ENCODE results near the gene L3HYPDH. TPM values are rescaled to one million over a fixed set of nuclear protein-coding genes. Genes with fewer than 3 reads are reported as not detected.
A peak's percentile ranks its signal among the peaks of the same experiment; 100 is the strongest.

L3HYPDH gene
- total RNA-seq, 1 donor from 2014 or later = 14.0 TPM

DNA sequence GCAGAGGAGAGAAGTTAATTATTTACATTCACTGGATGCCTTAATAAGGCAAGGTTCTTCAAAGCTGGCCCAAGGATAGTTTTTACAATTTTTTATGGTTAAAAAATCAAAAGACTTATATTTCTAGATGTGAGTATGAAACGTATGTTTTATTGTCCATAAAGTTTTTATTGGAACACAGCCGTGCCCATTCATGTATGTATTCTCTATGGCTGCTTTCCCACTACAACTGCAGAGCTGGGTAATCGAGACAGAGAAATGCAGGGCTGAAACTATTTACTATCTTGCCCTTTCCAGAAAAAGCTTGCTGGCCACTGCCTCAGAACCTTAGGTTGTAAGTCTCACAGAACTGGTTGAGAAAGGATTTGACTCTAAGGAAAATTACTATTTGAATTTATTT lies 16.5 kb upstream of the L3HYPDH start:
- Mint-ChIP-seq H3K27ac (no peak overlapping the region), H3K36me3 (ENCODE audit: low read depth) (peaks cover 21% of the 10 kb centered on the region), H3K9me3 (no peaks in the 10 kb centered on the region), H3K4me1 (ENCODE audit: low read depth) (peaks cover 10% of the 10 kb centered on the region), H3K4me3 (no peak overlapping the region), H3K27me3 (ENCODE audit: insufficient read depth) (no peaks in the 10 kb centered on the region)
- no peak for DNase-seq (ENCODE audit: low spot score)
- intact Hi-C loops (cut with micrococcal nuclease) = no loop called here

DNA sequence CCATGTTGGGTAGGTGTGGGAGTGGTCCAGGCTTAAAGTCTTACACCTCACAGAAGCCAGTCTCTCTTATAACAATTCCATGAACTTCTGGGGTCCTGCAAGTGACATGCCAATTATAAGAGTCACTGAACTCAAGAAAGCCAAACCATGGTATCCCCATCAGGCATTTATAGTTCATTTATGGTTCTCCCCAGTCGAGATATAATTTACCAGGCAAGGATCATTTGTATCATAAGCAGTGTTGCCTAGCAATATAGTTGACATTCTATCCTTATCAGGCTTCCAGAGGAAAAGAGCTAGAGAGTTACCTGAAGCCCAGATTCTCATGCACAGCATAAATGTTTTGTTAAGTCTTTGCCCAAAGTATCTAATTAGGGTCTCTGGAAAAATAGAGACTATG lies 8.2 kb upstream of the L3HYPDH start:
- Mint-ChIP-seq H3K27me3 (ENCODE audit: insufficient read depth) (no peaks in the 10 kb centered on the region), H3K36me3 (ENCODE audit: low read depth) (peaks cover 49% of the 10 kb centered on the region), H3K4me1 (ENCODE audit: low read depth) (peaks cover 37% of the 10 kb centered on the region), H3K9me3 (no peaks in the 10 kb centered on the region), H3K4me3 (no peak overlapping the region), H3K27ac (no peak overlapping the region)
- no peak for DNase-seq (ENCODE audit: low spot score)
- intact Hi-C loops (cut with micrococcal nuclease) = no loop called here

DNA sequence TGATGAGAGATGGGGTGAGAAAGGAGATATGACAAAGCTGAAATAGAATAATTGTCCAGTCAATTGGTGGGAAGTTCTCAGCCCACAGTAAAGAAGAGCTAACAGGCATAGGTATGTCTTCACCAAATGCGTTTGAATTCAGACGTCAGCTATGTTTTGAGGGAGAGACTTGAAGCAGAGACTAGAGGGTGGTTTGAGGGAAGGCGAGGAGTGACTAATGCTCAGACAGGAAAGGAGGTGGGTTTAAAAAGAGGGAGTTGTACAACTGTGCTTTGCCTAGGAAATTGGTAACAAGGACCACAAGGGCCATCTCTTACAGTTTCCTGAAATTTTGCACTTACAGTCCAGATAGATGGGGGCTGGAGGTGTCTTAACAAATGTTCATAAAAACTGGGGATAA lies 6.5 kb upstream of the L3HYPDH start:
- no peak overlapping the region for H3K27ac Mint-ChIP-seq
- H3K9me3 Mint-ChIP-seq = no peaks in the 10 kb centered on the region
- H3K36me3 Mint-ChIP-seq (ENCODE audit: low read depth) = peaks cover 49% of the 10 kb centered on the region
- intact Hi-C loops (cut with micrococcal nuclease) = no loop called here
- H3K4me3 Mint-ChIP-seq = no peak overlapping the region
- DNase-seq (ENCODE audit: low spot score) = no peak
- H3K27me3 Mint-ChIP-seq (ENCODE audit: insufficient read depth) = no peaks in the 10 kb centered on the region
- H3K4me1 Mint-ChIP-seq (ENCODE audit: low read depth) = peaks cover 43% of the 10 kb centered on the region

DNA sequence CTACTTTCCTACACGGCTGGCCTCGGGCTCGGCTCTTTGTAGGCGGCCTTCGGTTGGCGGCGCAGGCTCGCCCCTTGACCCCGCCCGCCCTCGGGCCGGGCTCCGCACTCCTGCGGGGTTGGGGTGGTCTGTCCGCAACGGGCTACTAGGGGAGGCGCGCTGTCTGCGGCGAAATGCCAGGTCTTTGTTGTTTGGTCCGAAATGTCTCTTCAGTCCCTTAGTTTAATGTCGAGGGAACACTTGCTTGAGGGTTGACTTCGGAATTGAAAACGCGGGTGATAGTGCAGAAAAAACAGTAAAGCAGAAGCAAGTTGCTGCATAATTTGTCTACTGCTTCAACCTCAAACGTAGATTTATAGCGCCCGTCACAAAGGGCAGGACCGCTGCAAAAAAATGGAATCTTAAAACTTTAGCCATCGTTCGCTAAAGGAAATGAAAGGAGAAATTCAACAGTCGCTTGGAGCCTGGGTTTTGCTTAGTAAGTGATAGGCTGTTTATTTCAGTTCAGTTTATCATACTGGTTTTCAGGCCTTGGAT lies 499 bp upstream of the L3HYPDH start:
- H3K4me1 Mint-ChIP-seq (ENCODE audit: low read depth) = peaks cover 67% of the 10 kb centered on the region
- intact Hi-C loops (cut with micrococcal nuclease) = loop anchor here (1.0 to 5.0 kb wide), 11 partner anchors 19 to 1284 kb away; partner anchors contain the start of genes ACTR10, ARID4A, CCDC175 and DAAM1
- peaks cover 25% of the 10 kb centered on the region for H3K36me3 Mint-ChIP-seq (ENCODE audit: low read depth)

DNA sequence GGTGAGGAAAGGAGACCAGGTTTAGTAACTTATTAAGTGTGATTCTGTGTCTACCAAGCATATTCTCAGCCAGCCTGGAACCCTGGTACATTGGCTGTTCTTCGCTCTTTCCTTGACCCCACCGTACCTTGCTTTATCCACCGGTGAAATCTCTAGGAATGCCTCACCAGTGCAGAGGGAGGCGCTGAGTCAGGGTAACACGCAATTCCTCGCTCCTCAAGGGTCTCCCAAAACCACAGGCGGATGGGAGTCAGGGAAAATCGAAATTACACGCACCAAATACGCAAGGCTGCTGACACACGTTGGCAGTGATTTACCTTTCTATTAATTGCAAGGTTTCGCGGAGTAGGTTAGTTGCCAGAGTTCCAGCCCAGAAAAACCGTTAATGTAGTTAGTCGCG lies 845 bp downstream of the L3HYPDH start:
- Mint-ChIP-seq H3K4me3 (peak overlapping the region; percentile 94), H3K27me3 (ENCODE audit: insufficient read depth) (no peaks in the 10 kb centered on the region), H3K36me3 (ENCODE audit: low read depth) (peaks cover 15% of the 10 kb centered on the region), H3K27ac (peak overlapping the region; percentile 49), H3K4me1 (ENCODE audit: low read depth) (peaks cover 54% of the 10 kb centered on the region), H3K9me3 (no peaks in the 10 kb centered on the region)
- intact Hi-C loops (cut with micrococcal nuclease) = loop anchor here (5.0 kb wide), 2 partner anchors 206 to 846 kb away; partner anchors contain the start of gene DACT1
- DNase-seq (ENCODE audit: low spot score) = no peak

More for the DNA sequence above, 499 bp upstream of the L3HYPDH start:
- Mint-ChIP-seq H3K4me3 (peak overlapping the region; percentile 94), H3K9me3 (no peaks in the 10 kb centered on the region), H3K27ac (peak overlapping the region; percentile 90), H3K27me3 (ENCODE audit: insufficient read depth) (no peaks in the 10 kb centered on the region)
- no peak for DNase-seq (ENCODE audit: low spot score)

DNA sequence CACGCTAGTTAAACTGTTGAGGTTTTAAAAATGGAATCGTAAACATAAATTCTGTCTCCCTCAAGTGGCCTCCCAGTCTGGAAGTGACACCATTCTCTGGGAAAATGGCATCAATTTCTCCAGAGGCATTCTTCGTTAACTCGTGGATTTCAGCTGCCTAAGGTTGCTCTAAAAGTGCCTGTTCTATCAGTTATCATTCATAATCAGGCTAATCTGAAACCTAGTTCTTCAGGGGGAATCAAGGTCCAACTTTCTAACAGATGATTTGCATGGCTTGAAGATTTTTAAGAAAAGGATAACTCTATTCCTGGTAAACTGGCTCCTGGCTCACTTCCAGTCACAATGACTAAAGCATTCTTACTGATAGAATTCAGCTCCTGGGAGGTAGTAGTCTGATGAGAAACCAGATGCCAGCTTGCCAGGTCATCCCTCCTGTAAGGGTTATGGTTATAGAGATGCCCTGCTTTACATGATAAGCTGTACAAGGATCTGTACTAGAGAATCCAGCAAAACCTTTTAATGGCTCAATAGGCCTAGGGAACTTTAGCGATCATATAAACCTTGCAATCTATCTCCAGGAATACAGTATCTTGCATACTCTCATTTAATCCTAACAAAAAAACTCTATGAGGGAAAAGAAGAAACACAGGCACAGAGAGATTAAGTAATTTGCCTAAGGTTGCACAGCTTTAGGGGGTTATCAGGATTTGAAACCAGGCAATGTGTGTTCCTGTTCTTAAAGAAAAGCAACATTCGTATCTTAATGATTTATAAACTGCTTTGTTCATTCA lies 1.5 kb downstream of the L3HYPDH start:
- DNase-seq (ENCODE audit: low spot score) = no peak
- no peaks in the 10 kb centered on the region for H3K9me3 Mint-ChIP-seq
- intact Hi-C loops (cut with micrococcal nuclease) = loop anchor here (5.0 kb wide), 2 partner anchors 205 to 845 kb away; partner anchors contain the start of gene DACT1
- H3K4me3 Mint-ChIP-seq = peak overlapping the region; percentile 94
- H3K27me3 Mint-ChIP-seq (ENCODE audit: insufficient read depth) = no peaks in the 10 kb centered on the region
- H3K36me3 Mint-ChIP-seq (ENCODE audit: low read depth) = peaks cover 10% of the 10 kb centered on the region
- peak overlapping the region; percentile 49 for H3K27ac Mint-ChIP-seq
- peaks cover 51% of the 10 kb centered on the region for H3K4me1 Mint-ChIP-seq (ENCODE audit: low read depth)

DNA sequence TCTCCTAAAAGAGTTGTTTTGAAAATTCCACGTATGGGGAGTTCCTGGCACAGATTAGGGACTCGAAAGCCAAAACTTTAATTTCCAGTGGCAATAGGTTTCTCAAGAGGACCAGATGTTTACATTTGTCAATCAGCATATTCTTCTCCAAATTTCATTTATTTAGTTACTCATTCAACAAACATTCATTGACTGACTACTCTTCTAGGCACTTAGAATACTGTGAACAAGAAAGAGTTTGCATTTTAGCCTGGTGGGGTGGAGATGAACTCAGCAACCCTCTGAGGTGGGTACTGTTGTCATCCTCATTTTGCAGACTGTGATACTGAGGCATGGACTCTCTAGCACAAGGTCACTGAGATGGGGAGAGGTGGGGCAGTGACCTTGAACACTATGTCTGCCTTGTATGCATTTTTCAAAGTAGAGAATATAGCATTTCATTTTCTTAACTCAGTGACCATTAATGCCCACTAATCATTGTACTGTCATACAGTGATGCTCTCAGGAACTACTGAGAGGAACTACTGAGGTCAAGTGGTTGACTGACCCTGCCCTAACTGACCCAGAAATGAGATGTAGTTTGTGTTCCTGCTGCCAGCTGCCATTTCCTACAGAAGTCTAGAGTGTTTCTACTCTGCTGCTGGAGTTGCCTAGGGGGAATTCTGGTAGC lies 2.2 kb downstream of the L3HYPDH start:
- Mint-ChIP-seq H3K36me3 (ENCODE audit: low read depth) (peaks cover 9% of the 10 kb centered on the region), H3K4me1 (ENCODE audit: low read depth) (peaks cover 51% of the 10 kb centered on the region), H3K27me3 (ENCODE audit: insufficient read depth) (no peaks in the 10 kb centered on the region), H3K4me3 (peak overlapping the region; percentile 94), H3K9me3 (no peaks in the 10 kb centered on the region), H3K27ac (no peak overlapping the region)
- intact Hi-C loops (cut with micrococcal nuclease) = loop anchor here (5.0 kb wide), 2 partner anchors 205 to 845 kb away; partner anchors contain the start of gene DACT1
- DNase-seq (ENCODE audit: low spot score) = no peak

DNA sequence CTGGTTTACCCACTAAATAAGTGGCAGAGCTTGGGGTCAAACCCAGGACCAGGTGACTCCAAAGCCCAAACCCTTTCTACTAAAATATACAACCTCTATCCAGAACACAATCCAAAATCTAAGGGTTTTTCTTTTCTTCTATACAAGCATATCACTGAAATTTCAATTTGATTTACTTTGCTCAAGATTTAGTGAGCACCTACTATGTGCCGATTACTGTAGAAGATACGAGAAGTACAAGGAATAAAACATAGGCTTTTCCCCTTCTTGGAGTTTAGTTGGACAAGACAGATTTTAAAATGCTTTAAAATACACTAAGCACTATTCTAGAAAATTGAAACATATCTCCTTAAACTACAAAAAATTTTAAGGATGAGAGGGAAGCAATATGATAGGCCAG lies 2.8 kb downstream of the L3HYPDH start:
- no peaks in the 10 kb centered on the region for H3K9me3 Mint-ChIP-seq
- H3K4me3 Mint-ChIP-seq = no peak overlapping the region
- no peaks in the 10 kb centered on the region for H3K27me3 Mint-ChIP-seq (ENCODE audit: insufficient read depth)
- no peak overlapping the region for H3K27ac Mint-ChIP-seq
- H3K36me3 Mint-ChIP-seq (ENCODE audit: low read depth) = peaks cover 11% of the 10 kb centered on the region
- peaks cover 49% of the 10 kb centered on the region for H3K4me1 Mint-ChIP-seq (ENCODE audit: low read depth)
- intact Hi-C loops (cut with micrococcal nuclease) = loop anchor here (5.0 kb wide), 2 partner anchors 204 to 844 kb away; partner anchors contain the start of gene DACT1
- no peak for DNase-seq (ENCODE audit: low spot score)

DNA sequence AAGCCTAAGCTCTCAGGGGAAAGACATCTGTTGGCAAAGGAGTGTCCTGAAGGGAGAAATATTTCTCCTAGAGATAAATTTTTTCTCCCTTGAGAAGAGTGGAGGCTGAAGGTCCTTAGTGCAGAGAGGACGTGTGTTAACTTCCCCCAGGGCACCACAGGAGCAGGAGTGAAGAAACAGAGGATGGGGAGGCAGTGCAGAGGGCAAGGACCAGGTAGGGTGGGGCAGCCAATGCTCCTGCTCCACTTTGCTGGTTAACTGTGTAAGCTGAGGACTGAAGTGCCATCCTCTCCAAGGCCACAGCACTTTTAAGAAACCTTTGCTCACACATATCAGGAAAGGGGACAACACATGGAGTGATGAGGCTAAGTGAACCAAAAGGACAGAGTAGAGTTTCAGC lies 4.0 kb downstream of the L3HYPDH start:
- no peak overlapping the region for H3K4me3 Mint-ChIP-seq
- no peaks in the 10 kb centered on the region for H3K9me3 Mint-ChIP-seq
- DNase-seq (ENCODE audit: low spot score) = no peak
- intact Hi-C loops (cut with micrococcal nuclease) = loop anchor here (5.0 kb wide), 2 partner anchors 203 to 843 kb away; partner anchors contain the start of gene DACT1
- no peak overlapping the region for H3K27ac Mint-ChIP-seq
- H3K4me1 Mint-ChIP-seq (ENCODE audit: low read depth) = peaks cover 37% of the 10 kb centered on the region
- H3K27me3 Mint-ChIP-seq (ENCODE audit: insufficient read depth) = no peaks in the 10 kb centered on the region
- H3K36me3 Mint-ChIP-seq (ENCODE audit: low read depth) = peaks cover 13% of the 10 kb centered on the region

DNA sequence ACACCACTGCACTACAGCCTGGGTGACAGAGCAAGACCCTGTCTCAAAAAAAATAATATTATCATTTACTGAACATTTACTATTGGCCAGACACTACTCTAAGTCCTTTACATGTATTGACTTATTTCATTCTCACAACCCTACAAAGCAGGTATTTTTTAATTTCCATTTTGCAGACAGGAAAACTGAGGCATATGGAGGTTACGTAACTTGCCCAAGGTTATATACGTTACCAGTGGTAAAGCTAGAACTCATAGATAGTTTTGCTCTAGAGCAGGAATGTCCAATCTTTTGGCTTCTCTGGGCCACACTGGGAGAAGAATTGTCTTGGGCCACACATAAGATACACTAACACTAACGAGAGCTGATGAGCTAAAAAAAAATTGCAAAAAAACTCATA lies 5.7 kb downstream of the L3HYPDH start:
- peaks cover 35% of the 10 kb centered on the region for H3K4me1 Mint-ChIP-seq (ENCODE audit: low read depth)
- no peak for DNase-seq (ENCODE audit: low spot score)
- peaks cover 15% of the 10 kb centered on the region for H3K36me3 Mint-ChIP-seq (ENCODE audit: low read depth)
- H3K9me3 Mint-ChIP-seq = no peaks in the 10 kb centered on the region
- H3K4me3 Mint-ChIP-seq = no peak overlapping the region
- intact Hi-C loops (cut with micrococcal nuclease) = no loop called here
- H3K27ac Mint-ChIP-seq = no peak overlapping the region
- H3K27me3 Mint-ChIP-seq (ENCODE audit: insufficient read depth) = no peaks in the 10 kb centered on the region

DNA sequence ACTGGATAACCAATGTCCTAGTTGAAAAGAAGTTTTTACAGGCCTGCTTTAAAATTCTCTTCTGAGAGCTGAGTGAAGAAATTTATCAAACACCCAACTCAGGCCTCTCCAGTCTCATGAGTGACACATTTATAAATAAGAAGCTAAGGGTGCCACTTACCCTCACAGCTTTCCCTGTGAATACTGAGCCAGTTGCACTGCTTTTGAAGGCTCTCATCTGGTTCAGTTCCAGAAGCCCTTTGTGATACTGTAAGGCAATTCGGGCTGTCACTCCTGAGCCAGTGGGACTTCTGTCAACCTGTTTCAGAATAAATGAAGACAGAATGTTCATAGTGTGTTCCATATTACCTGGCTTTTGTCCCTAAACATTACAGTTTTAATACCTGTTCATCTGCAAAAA lies 8.5 kb downstream of the L3HYPDH start:
- Mint-ChIP-seq H3K36me3 (ENCODE audit: low read depth) (peaks cover 20% of the 10 kb centered on the region), H3K4me3 (no peak overlapping the region), H3K4me1 (ENCODE audit: low read depth) (peaks cover 9% of the 10 kb centered on the region), H3K27ac (no peak overlapping the region), H3K27me3 (ENCODE audit: insufficient read depth) (no peaks in the 10 kb centered on the region), H3K9me3 (no peaks in the 10 kb centered on the region)
- no peak for DNase-seq (ENCODE audit: low spot score)
- intact Hi-C loops (cut with micrococcal nuclease) = no loop called here

DNA sequence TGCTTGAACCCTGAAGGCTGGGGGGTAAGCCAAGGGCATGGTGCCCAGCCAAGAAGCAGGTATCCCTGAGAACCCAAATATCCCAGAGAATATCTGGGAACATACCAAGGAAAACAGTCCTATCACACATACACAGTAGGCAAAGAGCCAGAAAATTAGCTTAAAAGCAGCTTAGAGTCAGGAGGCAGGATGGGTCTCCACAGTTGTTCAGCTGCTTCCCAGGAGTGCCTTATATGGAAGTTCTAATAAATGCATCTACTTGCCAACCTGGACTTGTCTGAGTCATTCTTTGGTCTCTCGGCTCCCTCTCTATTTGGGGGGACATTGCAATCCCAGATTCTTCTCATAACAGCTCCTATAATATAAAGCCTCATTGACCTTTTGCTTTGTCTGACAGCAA lies 10.0 kb downstream of the L3HYPDH start:
- peaks cover 18% of the 10 kb centered on the region for H3K36me3 Mint-ChIP-seq (ENCODE audit: low read depth)
- no peak overlapping the region for H3K4me3 Mint-ChIP-seq
- H3K9me3 Mint-ChIP-seq = no peaks in the 10 kb centered on the region
- no peak for DNase-seq (ENCODE audit: low spot score)
- intact Hi-C loops (cut with micrococcal nuclease) = no loop called here
- H3K27me3 Mint-ChIP-seq (ENCODE audit: insufficient read depth) = no peaks in the 10 kb centered on the region
- no peaks in the 10 kb centered on the region for H3K4me1 Mint-ChIP-seq (ENCODE audit: low read depth)
- no peak overlapping the region for H3K27ac Mint-ChIP-seq

All from activated T-helper 1 cell treated with anti-CD3 and anti-CD28 coated beads, Interleukin-12 subunit alpha, Interleukin-12 subunit beta, Interleukin-2, Interleukin-4 antibody, amounts not matched to agents 30 ng/mL and 10 ng/mL and 1 ng/mL, durations not matched to agents 14 hours and 24 hours and 36 hours (primary cell).